ENCODE data around the gene WDR12.

The WDR12 gene

GRCh38 chr2:202831242-202832220, 79.9 kb downstream of the WDR12 start:
- H3K4me1 ChIP-seq (ENCODE audit: control insufficient read depth, insufficient read depth, low read length), result no peaks in the 10 kb centered on the region
- no peak overlapping the region for H3K4me3 ChIP-seq (ENCODE audit: low read length)
- H3K9ac ChIP-seq (ENCODE audit: low read length), result no peak overlapping the region
- H3K36me3 ChIP-seq (ENCODE audit: control insufficient read depth, insufficient read depth, low read length), result no peaks in the 10 kb centered on the region
- H3K27ac ChIP-seq (ENCODE audit: low read depth, low read length), result no peak overlapping the region
- H3K27me3 ChIP-seq (ENCODE audit: control insufficient read depth, insufficient read depth, low read length), result no peaks in the 10 kb centered on the region

DNA sequence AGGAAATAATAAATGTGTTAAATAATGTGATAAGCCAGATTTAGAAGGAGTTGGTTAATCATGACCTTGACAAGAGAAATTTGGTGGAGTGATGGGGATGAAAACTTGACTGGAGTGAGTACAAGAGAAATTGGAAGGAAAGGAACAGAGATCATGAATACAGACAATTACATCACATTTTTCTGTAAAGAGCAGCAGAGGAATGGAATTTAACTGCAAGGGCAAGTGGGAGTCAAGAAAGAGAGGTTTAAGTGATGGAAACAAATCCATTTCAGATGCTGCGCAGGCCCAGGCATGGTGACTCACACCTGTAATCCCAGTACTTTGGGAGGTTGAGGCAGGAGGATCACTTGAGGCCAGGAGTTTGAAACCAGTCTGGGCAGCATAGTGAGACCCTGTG, 86.6 kb downstream of the WDR12 start:
- H3K36me3 ChIP-seq (ENCODE audit: control insufficient read depth, insufficient read depth, low read length), result no peaks in the 10 kb centered on the region
- no peaks in the 10 kb centered on the region for H3K27me3 ChIP-seq (ENCODE audit: control insufficient read depth, insufficient read depth, low read length)
- H3K9ac ChIP-seq (ENCODE audit: low read length), result no peak overlapping the region
- no peak overlapping the region for H3K27ac ChIP-seq (ENCODE audit: low read depth, low read length)
- H3K4me3 ChIP-seq (ENCODE audit: low read length), result no peak overlapping the region
- H3K4me1 ChIP-seq (ENCODE audit: control insufficient read depth, insufficient read depth, low read length), result no peaks in the 10 kb centered on the region
